H4 (cell line): ENCODE results near the gene CST8. TPM values are rescaled to one million over a fixed set of nuclear protein-coding genes. Genes with fewer than 3 reads are reported as not detected.

Experiments
- DNase-seq: peaks from one replicate; pipeline ENCODE4 v3.0.0-alpha.2; 2015; ENCODE audit warnings: low spot score
- total RNA-seq: library from RNA; depleted of rRNA; stranded (reverse); fragments of >200 nt; shearing (Covaris generic); gene quantifications from 2 replicates; pipeline ENCODE4 v1.2.3, GENCODE V29; 2014

CST8 gene
- total RNA-seq, 1 experiment from 2014 or later = not detected

GRCh38 chr20:23476015-23476754 is 14.7 kb upstream of the CST8 start:
- DNase-seq = no peak

GRCh38 chr20:23477223-23477622 is 13.7 kb upstream of the CST8 start:
- DNase-seq = no peak

GRCh38 chr20:23479043-23479442 is 11.9 kb upstream of the CST8 start:
- DNase-seq = no peak

- no peak for DNase-seq
Observed at GRCh38 chr20:23482138-23482537, 8.8 kb upstream of the CST8 start.

- no peak for DNase-seq
Observed at GRCh38 chr20:23484081-23484480, 6.8 kb upstream of the CST8 start.

GRCh38 chr20:23488470-23488869 is 2.4 kb upstream of the CST8 start:
- no peak for DNase-seq

GRCh38 chr20:23488996-23489395 is 1.9 kb upstream of the CST8 start:
- no peak for DNase-seq

GRCh38 chr20:23492292-23492691 is 1.4 kb downstream of the CST8 start:
- DNase-seq = no peak

- no peak for DNase-seq
Observed at GRCh38 chr20:23493172-23493772, 2.4 kb downstream of the CST8 start.

GRCh38 chr20:23497536-23497935 is 6.6 kb downstream of the CST8 start:
- no peak for DNase-seq

GRCh38 chr20:23501926-23502325 is 11.0 kb downstream of the CST8 start:
- DNase-seq = no peak

- DNase-seq = no peak
Observed at GRCh38 chr20:23503649-23504048, 12.7 kb downstream of the CST8 start.

GRCh38 chr20:23507346-23507745 is 16.4 kb downstream of the CST8 start:
- no peak for DNase-seq

- no peak for DNase-seq
Observed at GRCh38 chr20:23508449-23509229, 17.7 kb downstream of the CST8 start.

- DNase-seq = no peak
Observed at GRCh38 chr20:23509247-23509913, 18.5 kb downstream of the CST8 start.

- DNase-seq = no peak
Observed at GRCh38 chr20:23510000-23510590, 19.2 kb downstream of the CST8 start.

GRCh38 chr20:23513164-23513563 is 22.2 kb downstream of the CST8 start:
- no peak for DNase-seq

- no peak for DNase-seq
Observed at GRCh38 chr20:23514848-23515247, 23.9 kb downstream of the CST8 start.

- no peak for DNase-seq
Observed at GRCh38 chr20:23515250-23515939, 24.5 kb downstream of the CST8 start.

GRCh38 chr20:23517719-23518118 is 26.8 kb downstream of the CST8 start:
- DNase-seq = no peak

- no peak for DNase-seq
Observed at GRCh38 chr20:23519556-23519955, 28.6 kb downstream of the CST8 start.
